GM21825 (cell line): ENCODE measurements around the gene SLC35E3.
"Not testable (repeated sequence)": the region's sequence is repeated elsewhere in the genome, so short reads cannot be mapped to it uniquely, and the experiment has no call there.

ENCODE experiments used
- ATAC-seq: cut with Tn5 transposase; IDR thresholded peaks from one replicate; pipeline ENCODE4 v1.9.1; 2021; ENCODE audit warnings: mild to moderate bottlenecking, moderate library complexity; ENCODE audit not compliant: unreplicated experiment

The SLC35E3 gene

DNA sequence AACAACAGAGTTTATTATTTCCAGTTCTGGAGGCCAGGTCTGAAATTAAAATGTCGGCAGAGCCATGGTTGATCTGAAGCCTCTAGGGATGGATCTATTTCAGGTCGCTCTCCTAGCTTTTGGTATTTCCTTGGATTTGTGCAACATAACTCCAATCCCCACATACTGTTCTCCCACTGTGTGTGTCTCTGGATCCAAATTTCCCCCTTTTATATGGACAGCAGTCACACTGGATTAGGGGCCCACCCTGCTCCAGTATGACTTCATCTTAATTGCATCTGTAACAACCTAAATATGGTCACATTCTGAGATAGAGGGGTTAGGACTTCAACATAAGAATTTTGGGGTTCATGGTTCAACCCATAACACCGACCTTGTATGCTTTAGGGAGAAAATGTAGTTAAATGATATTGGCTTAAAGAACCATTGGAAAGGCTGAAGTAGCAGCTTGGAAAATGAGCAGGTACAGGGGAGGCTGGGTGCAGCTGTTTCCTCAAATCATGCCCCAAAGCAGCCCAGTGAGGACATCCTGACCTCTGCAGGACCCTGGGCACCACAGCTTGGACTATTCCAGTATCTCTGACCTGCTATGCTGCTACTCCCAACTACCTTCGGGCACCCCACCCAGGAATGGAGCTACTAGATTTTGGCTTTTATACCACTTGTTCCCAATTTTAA, 48.1 kb downstream of the SLC35E3 start:
- no peak for ATAC-seq

- no peak for ATAC-seq
Measured at GRCh38 chr12:68794653-68795251, 48.8 kb downstream of the SLC35E3 start.

- ATAC-seq = no peak
Measured at GRCh38 chr12:68796399-68796798, 50.4 kb downstream of the SLC35E3 start.

GRCh38 chr12:68798882-68799234, 52.9 kb downstream of the SLC35E3 start:
- ATAC-seq = no peak

GRCh38 chr12:68800294-68800693, 54.3 kb downstream of the SLC35E3 start:
- ATAC-seq = no peak

- not testable (repeated sequence) for ATAC-seq
Measured at GRCh38 chr12:68801124-68801523, 55.1 kb downstream of the SLC35E3 start.

DNA sequence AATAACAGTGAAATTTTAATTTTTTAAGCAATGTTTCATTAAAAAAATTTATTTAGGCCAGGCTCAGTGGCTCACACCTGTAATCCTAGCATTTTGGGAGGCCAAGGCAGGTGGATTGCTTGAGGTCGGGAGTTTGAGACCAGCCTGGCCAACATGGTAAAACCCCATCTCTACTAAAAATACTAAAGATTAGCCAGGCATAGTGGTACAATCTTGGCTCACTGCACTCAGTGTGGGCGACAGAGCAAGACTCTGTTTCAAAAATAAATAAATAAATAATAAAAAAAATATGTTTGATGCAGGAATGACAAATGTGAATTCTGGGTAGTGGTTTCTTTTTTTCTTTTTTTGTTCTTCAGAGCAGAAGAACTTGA, 56.4 kb downstream of the SLC35E3 start:
- ATAC-seq = peak; percentile 16

GRCh38 chr12:68802911-68803651, 57.1 kb downstream of the SLC35E3 start:
- ATAC-seq = not testable (repeated sequence)

- no peak for ATAC-seq
Measured at GRCh38 chr12:68803948-68804656, 58.1 kb downstream of the SLC35E3 start.

DNA sequence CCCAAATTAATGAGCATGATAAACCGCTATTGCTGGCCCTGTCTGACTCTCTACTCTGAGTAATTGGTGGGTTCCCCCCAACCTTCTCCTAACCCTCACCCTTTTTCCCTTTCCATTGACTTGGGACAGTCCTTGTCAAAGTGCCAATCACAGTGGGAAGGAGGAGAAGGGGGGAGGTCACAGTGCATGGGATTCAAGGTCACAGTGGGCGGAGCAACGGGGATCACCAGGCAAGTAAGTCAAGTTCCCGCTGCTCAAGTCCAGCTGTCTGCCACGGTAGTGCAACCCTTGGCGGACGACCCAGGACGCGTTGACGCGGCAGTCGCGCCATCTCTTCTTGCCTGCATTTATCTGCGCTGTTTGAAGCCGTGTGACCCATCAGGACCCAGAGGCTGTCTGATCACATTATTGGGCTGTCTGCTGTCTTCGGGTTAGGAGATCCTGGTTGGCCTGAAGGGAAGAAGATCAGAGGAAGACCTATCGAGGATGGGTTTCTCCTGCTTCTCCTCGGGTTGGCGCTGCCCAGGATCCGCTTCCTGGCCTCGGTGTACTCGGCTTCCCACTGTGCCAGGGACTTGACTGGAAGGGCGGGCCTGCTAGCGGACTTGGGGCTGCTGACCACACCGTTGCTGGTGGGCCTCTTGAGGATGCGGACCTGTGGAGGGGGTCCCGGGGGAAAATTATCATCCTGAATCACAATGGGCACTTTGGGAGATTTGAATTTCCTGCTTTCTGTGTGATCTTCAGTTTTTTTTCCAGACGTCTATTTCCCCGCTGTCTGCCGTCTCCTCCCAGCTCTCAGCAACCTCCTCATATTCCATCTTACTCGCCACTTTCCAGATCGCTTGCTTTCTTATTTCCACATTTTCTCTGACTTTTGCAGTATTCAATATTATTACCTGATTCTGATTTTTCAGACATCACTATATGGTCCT, 58.9 kb downstream of the SLC35E3 start:
- no peak for ATAC-seq

DNA sequence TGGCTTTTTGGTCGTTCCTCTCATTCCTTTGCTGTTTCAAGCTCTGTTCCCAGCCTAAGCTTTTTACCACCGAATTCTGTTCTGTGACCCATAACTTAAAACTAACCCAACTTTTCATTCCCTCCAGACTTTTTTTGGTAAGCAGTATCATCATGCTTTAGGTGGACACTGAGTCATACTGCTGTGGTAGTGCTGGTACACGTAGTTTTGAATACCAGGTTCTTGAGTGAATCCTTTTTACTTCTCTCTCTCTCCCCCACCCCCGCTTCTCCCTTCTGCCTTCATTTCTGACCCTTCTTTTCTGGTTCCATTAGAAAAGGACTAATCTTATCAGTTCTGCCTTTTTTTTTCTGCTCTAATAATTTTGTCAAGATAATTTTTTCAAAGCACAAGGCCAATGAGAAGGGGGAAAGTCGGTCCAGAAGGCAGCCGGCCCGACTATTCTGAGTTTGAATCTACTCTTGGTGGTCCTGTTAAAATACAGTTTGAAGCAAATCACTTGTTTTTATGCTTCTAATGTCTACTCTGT, 59.7 kb downstream of the SLC35E3 start:
- no peak for ATAC-seq

DNA sequence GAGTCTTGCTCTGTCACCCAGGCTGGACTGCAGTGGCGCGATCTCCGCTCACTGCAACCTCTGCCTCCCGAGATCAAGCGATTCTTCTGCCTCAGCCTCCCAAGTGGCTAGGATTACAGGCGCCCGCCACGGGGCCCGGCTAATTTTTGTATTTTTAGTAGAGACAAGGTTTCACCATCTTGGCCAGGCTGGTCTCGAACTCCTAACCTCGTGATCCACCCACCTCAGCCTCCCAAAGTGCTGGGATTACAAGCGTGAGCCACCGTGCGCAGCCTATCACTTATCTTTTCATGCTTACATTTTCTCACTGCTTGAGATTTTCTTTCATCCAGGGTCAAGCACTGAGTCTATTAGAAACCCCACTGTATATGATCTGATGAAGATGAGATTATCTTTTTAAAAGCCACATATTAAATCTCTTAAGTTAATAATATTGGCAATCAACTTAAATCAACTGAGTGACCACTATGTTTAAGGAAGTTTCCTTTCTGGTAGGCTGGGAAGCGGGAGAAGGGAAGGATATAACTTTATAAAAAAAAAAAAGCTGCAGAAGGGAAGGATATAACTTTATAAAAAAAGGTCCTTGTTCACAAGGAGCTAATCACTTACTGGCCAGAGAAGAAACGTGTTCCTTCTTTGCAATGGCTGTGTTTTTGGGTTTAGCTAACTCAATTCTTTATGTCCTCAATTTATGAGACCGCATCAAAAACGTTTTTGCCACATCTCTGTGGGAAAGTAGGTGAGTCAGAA, 60.7 kb downstream of the SLC35E3 start:
- no peak for ATAC-seq

GRCh38 chr12:68807274-68807575, 61.2 kb downstream of the SLC35E3 start:
- not testable (repeated sequence) for ATAC-seq

- ATAC-seq = peak; percentile 79
Measured at GRCh38 chr12:68807576-68808387, 61.8 kb downstream of the SLC35E3 start, which contains the start of gene MDM2. MDM2 (plus strand) TSS chr12:68808177; CDS start chr12:68808478, 301 bp downstream.

DNA sequence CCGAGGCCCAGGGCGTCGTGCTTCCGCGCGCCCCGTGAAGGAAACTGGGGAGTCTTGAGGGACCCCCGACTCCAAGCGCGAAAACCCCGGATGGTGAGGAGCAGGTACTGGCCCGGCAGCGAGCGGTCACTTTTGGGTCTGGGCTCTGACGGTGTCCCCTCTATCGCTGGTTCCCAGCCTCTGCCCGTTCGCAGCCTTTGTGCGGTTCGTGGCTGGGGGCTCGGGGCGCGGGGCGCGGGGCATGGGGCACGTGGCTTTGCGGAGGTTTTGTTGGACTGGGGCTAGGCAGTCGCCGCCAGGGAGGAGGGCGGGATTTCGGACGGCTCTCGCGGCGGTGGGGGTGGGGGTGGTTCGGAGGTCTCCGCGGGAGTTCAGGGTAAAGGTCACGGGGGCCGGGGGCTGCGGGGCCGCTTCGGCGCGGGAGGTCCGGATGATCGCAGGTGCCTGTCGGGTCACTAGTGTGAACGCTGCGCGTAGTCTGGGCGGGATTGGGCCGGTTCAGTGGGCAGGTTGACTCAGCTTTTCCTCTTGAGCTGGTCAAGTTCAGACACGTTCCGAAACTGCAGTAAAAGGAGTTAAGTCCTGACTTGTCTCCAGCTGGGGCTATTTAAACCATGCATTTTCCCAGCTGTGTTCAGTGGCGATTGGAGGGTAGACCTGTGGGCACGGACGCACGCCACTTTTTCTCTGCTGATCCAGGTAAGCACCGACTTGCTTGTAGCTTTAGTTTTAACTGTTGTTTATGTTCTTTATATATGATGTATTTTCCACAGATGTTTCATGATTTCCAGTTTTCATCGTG, 62.6 kb downstream of the SLC35E3 start:
- peak; percentile 48 for ATAC-seq

DNA sequence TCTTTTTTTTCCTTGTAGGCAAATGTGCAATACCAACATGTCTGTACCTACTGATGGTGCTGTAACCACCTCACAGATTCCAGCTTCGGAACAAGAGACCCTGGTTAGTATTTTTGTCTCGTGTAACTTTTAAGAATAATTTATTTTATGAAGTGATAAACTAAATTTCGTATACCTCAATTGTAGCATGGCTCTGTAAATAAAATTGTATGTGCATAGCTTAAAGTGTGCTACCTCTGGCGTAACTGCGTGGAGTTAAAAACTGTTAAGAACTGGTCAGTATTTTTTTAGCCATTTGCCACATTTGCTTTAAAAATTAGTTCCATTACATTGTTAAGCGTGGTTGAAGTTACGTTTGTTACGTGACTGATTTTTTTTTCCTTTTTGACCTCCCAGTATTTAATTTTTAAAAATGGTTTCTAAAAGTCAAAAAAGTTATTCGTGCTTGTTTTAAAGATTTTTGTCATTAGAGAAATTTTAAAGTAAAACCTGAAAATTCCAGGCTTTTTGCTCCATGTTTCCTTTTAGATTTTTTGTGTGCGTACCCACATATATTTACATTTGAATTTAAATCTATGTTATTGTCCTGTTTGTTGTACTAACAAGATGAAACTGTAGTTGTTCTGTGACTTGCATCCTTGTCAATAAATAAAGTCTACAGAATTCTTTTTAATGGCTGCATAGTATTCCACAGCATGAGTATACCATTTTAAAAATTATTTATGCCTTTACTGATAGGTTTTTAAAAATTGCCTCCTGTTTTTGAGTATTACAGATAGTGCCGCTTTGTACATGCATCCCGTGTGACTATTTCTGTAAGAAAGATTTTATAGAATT, 63.4 kb downstream of the SLC35E3 start:
- no peak for ATAC-seq

- not testable (repeated sequence) for ATAC-seq
Measured at GRCh38 chr12:68810027-68810389, 64.0 kb downstream of the SLC35E3 start.
